Bronchial smooth muscle cell (primary cell): ENCODE measurements around the gene TRIM60. TPM values are rescaled to one million over a fixed set of nuclear protein-coding genes. Genes with fewer than 3 reads are reported as not detected.

Experiments used
- total RNA-seq: library from RNA; depleted of rRNA; stranded (reverse); fragments of >200 nt; gene quantifications from 2 replicates; pipeline ENCODE4 v1.2.1, GENCODE V29; 2014

Gene TRIM60
- not detected in 2 replicates for total RNA-seq

GRCh38 chr4:165031436-165032211 is at the start of gene TRIM60:
Gene TRIM60, plus strand, starts transcription at chr4:165031999. Its CDS starts 8,074 bp downstream, at chr4:165040073.

GRCh38 chr4:165053645-165054044 is 21.8 kb downstream of the TRIM60 start, which contains the start of gene TRIM75:
Gene TRIM75, plus strand, starts transcription at chr4:165053866. Its CDS starts 5,282 bp downstream, at chr4:165059148.

Other genes with a start within 250 kb of the TRIM60 start
- gene APELA, start 154.8 kb upstream of the TRIM60 start, total RNA-seq, result not detected in 2 replicates
- gene TRIM61, start 54.3 kb upstream of the TRIM60 start, total RNA-seq, result 1.1 and 1.6 TPM in 2 replicates
- not detected in 2 replicates for gene TRIM75, start 21.9 kb downstream of the TRIM60 start, total RNA-seq
- 1.1 and 2.7 TPM in 2 replicates for gene TMEM192, start 80.9 kb downstream of the TRIM60 start, total RNA-seq
- 12.6 and 15.3 TPM in 2 replicates for gene KLHL2, start 175.6 kb downstream of the TRIM60 start, total RNA-seq